Astrocyte of the cerebellum (primary cell): ENCODE results near the gene NMU.
A peak's percentile ranks its signal among the peaks of the same experiment; 100 is the strongest.

ENCODE experiments used
- DNase-seq: peaks from one replicate; pipeline ENCODE4 v3.0.0-alpha.2; 2011; ENCODE audit warnings: low read depth
- H3K4me3 ChIP-seq: 2 replicates; pipeline ENCODE4 v1.5.1; 2011; ENCODE audit warnings: mild to moderate bottlenecking, low read depth, low read length, moderate library complexity
- CTCF ChIP-seq: IDR thresholded peaks from 2 replicates; pipeline ENCODE4 v1.5.1; 2012; ENCODE audit warnings: low read length, low read depth, moderate library complexity, mild to moderate bottlenecking; ENCODE audit errors: missing control alignments
- in situ Hi-C: cut with HindIII; loops from 2 replicates; pipeline ENCODE4 v1.10.0; 2017; ENCODE audit warnings: low sequenced_read_pairs

The NMU gene

GRCh38 chr4:55658657-55659056 lies 22.6 kb upstream of the NMU start:
- DNase-seq, result no peak
- no peak for TF ChIP-seq CTCF
- H3K4me3 ChIP-seq, result no peak overlapping the region
- in situ Hi-C loops, result no loop called here

- in situ Hi-C loops, result no loop called here
- TF ChIP-seq CTCF, result no peak
- no peak overlapping the region for H3K4me3 ChIP-seq
- DNase-seq, result no peak
Measured at GRCh38 chr4:55654131-55654530, 18.0 kb upstream of the NMU start.

- DNase-seq, result no peak
- TF ChIP-seq CTCF, result no peak
- H3K4me3 ChIP-seq, result no peak overlapping the region
- in situ Hi-C loops, result no loop called here
Measured at GRCh38 chr4:55650483-55650882, 14.4 kb upstream of the NMU start.

- DNase-seq, result no peak
- in situ Hi-C loops, result no loop called here
- H3K4me3 ChIP-seq, result no peak overlapping the region
- no peak for TF ChIP-seq CTCF
Measured at GRCh38 chr4:55637272-55637820, 1.2 kb upstream of the NMU start.

- H3K4me3 ChIP-seq, result peak overlapping the region; percentile 41
- in situ Hi-C loops, result no loop called here
- no peak for TF ChIP-seq CTCF
- no peak for DNase-seq
Measured at GRCh38 chr4:55636656-55636999, 530 bp upstream of the NMU start.

- DNase-seq, result no peak
- no peak for TF ChIP-seq CTCF
- H3K4me3 ChIP-seq, result peak overlapping the region; percentile 41
- in situ Hi-C loops, result no loop called here
Measured at GRCh38 chr4:55635282-55635681, 816 bp downstream of the NMU start.
